ENCODE data around the gene TMEM266. TPM values are rescaled to one million over a fixed set of nuclear protein-coding genes. Genes with fewer than 3 reads are reported as not detected.
A peak's percentile ranks its signal among the peaks of the same experiment; 100 is the strongest.

TMEM266 gene
- total RNA-seq, 1 donor from 2014 or later = not detected

DNA sequence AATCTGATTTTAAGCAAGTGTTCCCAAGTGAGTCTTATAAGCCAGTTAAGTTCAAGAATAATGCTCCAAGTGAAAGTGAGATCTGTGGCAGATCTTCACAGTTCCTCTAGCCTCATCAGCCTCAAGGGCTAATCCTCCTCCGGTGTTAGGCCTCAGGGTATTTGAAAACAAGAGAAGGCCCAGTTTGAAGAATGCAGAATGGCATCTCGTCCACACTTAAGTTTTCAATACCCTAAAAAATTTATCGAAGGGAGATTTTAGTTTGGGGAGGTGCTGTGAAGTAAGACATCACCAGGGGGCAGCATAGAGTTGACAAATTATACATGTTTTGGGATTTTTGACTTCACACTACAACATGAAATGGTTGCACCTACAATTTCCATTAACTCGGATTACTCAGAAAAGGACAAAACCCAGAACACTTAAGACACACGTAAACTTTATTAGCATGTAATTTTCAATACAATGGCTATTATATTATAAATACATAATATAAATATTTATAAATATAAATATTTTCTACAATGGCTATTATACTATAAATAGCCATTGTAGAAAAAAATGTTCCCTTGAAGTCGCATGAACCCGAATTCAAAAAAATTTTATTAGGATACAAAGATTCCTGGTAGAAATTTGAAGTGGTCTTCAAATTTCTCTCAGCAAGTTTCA is 2.3 kb upstream of the TMEM266 start:
- H3K36me3 Mint-ChIP-seq (ENCODE audit: low read depth) = no peaks in the 10 kb centered on the region
- H3K4me3 Mint-ChIP-seq (ENCODE audit: low read depth) = no peak overlapping the region
- DNase-seq (ENCODE audit: low spot score) = no peak
- no peak overlapping the region for H3K27ac Mint-ChIP-seq
- intact Hi-C loops (cut with micrococcal nuclease) = loop anchor here (1.0 to 5.0 kb wide), 2 partner anchors 82 to 285 kb away; no protein-coding TSS in a partner anchor
- H3K4me1 Mint-ChIP-seq (ENCODE audit: low read depth) = peaks cover 22% of the 10 kb centered on the region
- H3K27me3 Mint-ChIP-seq (ENCODE audit: low read depth) = peaks cover 56% of the 10 kb centered on the region
- H3K9me3 Mint-ChIP-seq = no peaks in the 10 kb centered on the region

DNA sequence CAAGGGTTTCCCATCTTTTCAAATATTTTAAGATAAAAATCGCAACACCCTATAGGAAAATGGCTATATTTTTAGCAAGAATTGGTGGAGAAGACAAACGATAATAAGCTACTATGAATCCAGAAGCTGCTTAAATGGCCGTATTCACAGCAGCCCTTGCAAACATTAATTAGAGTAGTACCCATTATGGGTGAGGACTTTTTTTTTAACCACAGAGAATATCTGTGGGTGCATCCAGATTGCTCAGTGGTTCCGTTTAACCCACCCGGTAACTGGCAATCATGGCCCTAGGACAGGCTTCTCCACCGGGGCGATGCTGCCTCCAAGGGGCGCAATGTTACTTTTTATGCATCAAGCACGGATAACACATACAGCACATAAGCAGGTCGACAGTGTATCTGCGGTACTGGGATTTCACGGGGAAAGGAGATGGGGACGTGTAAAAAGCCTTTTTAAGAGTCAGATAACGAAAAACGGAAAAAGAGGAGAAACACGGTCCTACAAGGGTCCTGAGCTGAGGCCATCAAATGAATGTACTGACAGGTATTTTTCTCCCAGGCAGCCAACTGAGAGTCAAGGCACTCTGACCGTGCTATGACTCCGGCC is 968 bp upstream of the TMEM266 start:
- Mint-ChIP-seq H3K9me3 (no peaks in the 10 kb centered on the region), H3K27ac (no peak overlapping the region), H3K36me3 (ENCODE audit: low read depth) (no peaks in the 10 kb centered on the region), H3K4me3 (ENCODE audit: low read depth) (peak overlapping the region; percentile 72), H3K27me3 (ENCODE audit: low read depth) (peaks cover 66% of the 10 kb centered on the region), H3K4me1 (ENCODE audit: low read depth) (peaks cover 23% of the 10 kb centered on the region)
- peak; percentile 15 for DNase-seq (ENCODE audit: low spot score)
- intact Hi-C loops (cut with micrococcal nuclease) = loop anchor here (2.0 to 5.0 kb wide), 2 partner anchors 92 to 283 kb away; no protein-coding TSS in a partner anchor

DNA sequence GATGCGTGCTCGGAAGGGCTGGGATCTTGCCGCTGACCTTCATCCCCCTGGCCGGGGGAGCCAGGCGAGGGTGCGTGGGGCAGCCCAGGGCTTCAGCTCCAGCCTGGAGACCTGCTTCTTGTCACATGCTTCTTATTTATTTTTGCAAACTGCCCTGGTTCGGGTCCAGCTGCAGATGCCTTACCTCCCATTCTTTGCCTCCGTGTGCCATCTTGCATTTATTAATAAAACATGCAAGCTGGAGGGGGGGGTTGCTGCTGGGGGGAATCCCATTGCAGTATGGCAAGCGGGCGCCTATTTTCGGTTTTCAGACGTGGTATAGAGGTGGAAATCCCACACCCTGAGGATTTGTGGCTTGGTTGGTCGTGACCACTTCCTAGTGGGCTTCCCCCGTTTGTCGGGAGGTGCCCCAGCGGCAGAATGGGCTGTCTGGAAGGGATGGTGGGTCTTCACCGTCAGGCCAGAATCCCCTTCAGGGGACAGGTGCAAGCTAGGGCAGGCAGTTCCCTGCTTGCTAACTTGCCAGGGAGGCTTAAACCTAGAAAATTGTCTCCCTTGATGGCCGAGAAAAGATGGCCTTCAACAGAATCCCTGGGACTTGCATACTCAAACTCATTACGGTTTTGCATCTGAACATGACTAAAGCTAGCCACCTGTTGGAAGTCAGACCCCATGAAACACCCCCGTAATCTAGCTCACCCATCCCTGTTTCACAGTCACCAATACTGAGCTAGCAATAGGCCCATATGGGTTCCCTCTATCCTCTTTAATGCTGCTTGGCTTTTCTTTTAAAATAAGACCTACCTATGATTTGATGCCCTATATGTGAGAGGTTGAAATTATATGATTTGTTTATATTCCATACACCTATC is 569 bp downstream of the TMEM266 start:
- intact Hi-C loops (cut with micrococcal nuclease) = no loop called here
- Mint-ChIP-seq H3K4me3 (ENCODE audit: low read depth) (peak overlapping the region; percentile 64), H3K4me1 (ENCODE audit: low read depth) (peaks cover 26% of the 10 kb centered on the region), H3K27me3 (ENCODE audit: low read depth) (peaks cover 72% of the 10 kb centered on the region), H3K36me3 (ENCODE audit: low read depth) (no peaks in the 10 kb centered on the region), H3K9me3 (no peaks in the 10 kb centered on the region), H3K27ac (no peak overlapping the region)
- DNase-seq (ENCODE audit: low spot score) = no peak

DNA sequence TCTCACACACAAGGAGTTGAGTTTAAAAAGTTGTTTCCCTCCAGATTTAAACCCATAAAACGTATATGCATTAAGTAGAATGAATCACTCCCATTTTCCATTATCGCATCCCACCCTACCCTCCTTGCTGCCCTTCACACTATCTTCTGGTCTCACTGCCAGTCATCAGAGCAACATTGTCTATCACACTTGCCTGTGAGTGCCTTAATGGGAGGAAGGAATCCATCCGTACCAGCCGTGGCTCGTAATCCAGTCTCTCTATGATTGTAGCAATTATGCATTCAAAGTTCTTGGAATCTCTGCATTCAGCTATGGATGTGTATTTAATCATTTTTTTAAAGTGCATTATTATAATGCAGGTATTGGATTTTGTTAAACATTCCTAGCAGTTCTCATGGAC is 1.9 kb downstream of the TMEM266 start:
- Mint-ChIP-seq H3K36me3 (ENCODE audit: low read depth) (no peaks in the 10 kb centered on the region), H3K27me3 (ENCODE audit: low read depth) (peaks cover 73% of the 10 kb centered on the region), H3K27ac (no peak overlapping the region), H3K4me3 (ENCODE audit: low read depth) (no peak overlapping the region), H3K4me1 (ENCODE audit: low read depth) (peaks cover 27% of the 10 kb centered on the region), H3K9me3 (no peaks in the 10 kb centered on the region)
- intact Hi-C loops (cut with micrococcal nuclease) = no loop called here
- DNase-seq (ENCODE audit: low spot score) = no peak

DNA sequence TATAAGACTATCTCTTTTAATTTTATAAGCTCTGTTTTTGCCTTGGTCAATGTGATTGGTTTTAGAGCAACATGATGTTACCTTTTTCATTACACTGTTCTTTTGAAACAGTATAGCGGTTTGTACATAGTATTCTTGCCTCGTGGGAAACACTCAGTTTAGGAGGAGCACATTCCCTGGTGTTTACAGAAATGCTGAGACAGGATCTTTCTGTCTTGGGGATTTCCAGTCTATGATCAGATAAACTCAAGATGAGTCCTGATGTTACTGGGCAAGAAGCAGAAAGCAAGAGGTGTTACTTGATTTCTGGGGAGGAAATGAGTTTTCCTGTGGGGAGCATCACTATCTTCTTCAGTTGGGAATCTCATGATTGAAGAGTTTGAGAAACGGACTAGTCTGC is 2.5 kb downstream of the TMEM266 start:
- no peak overlapping the region for H3K4me3 Mint-ChIP-seq (ENCODE audit: low read depth)

DNA sequence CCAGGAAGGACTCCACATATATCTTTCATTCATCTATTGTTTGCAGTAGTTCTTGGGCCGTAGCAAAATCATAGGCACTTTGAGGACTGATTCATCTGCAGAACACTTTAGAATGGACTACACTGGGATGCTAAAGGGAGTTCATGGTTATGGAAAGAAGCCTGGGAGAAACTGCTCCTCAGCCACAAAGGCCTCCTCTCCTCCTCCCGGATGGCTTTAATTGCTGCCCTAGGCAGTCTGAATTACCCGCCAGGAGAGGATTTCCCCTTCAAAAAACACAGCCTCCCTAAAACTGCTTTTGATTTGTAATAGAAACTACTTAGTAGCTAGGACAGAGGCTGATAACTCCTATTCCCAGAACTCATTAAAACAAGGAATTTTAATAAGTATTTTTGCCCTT is 4.6 kb downstream of the TMEM266 start:
- H3K27ac Mint-ChIP-seq = no peak overlapping the region
- no peaks in the 10 kb centered on the region for H3K36me3 Mint-ChIP-seq (ENCODE audit: low read depth)
- peaks cover 56% of the 10 kb centered on the region for H3K27me3 Mint-ChIP-seq (ENCODE audit: low read depth)
- intact Hi-C loops (cut with micrococcal nuclease) = no loop called here
- H3K4me3 Mint-ChIP-seq (ENCODE audit: low read depth) = no peak overlapping the region
- no peaks in the 10 kb centered on the region for H3K9me3 Mint-ChIP-seq
- no peak for DNase-seq (ENCODE audit: low spot score)
- peaks cover 14% of the 10 kb centered on the region for H3K4me1 Mint-ChIP-seq (ENCODE audit: low read depth)

More for the DNA sequence above, 2.5 kb downstream of the TMEM266 start:
- Mint-ChIP-seq H3K27me3 (ENCODE audit: low read depth) (peaks cover 67% of the 10 kb centered on the region), H3K4me1 (ENCODE audit: low read depth) (peaks cover 21% of the 10 kb centered on the region), H3K9me3 (no peaks in the 10 kb centered on the region), H3K36me3 (ENCODE audit: low read depth) (no peaks in the 10 kb centered on the region), H3K27ac (no peak overlapping the region)
- intact Hi-C loops (cut with micrococcal nuclease) = no loop called here
- no peak for DNase-seq (ENCODE audit: low spot score)

DNA sequence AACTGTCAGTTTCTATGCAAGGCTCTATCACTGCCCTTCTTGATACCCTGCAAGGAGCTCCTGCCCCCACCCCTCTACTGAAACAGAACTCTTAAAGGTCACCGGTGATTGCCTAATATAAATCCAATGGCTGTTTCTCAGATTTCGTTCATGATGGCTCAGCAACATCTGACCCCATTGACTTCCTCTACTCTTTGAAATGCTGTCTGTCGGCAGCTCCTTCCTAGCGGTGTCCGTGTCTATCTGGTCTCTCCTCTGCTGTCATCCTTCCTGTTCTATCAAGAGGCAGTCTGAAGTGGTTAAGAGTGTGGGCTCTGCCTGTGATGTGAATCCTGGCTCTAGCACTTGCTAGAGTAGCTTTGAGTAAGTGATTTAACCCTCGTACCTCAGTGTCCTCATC is 5.5 kb downstream of the TMEM266 start:
- Mint-ChIP-seq H3K36me3 (ENCODE audit: low read depth) (no peaks in the 10 kb centered on the region), H3K27me3 (ENCODE audit: low read depth) (peaks cover 59% of the 10 kb centered on the region), H3K4me3 (ENCODE audit: low read depth) (no peak overlapping the region), H3K9me3 (no peaks in the 10 kb centered on the region), H3K4me1 (ENCODE audit: low read depth) (peaks cover 14% of the 10 kb centered on the region), H3K27ac (no peak overlapping the region)
- DNase-seq (ENCODE audit: low spot score) = no peak
- intact Hi-C loops (cut with micrococcal nuclease) = no loop called here

DNA sequence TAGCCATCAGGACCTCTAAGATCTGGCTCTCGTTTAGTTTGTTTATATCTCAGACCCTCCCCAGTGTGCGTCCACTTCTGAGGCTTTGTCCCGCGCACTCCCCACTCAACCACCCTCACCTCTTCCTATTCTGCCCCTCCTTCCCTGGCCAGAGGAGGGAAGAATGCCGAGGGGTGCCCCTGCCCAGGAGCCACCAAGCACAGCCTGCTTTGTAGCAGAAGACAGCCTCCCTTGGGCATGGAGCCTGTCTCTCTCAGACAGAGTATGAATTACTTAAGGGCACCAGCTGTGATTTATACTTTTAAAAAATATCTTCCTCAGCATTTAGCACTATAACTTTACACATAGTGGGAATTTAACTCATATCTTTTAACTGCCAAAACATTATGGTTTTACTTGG is 6.0 kb downstream of the TMEM266 start:
- Mint-ChIP-seq H3K27me3 (ENCODE audit: low read depth) (peaks cover 54% of the 10 kb centered on the region), H3K4me1 (ENCODE audit: low read depth) (peaks cover 13% of the 10 kb centered on the region), H3K27ac (no peak overlapping the region), H3K4me3 (ENCODE audit: low read depth) (no peak overlapping the region), H3K36me3 (ENCODE audit: low read depth) (no peaks in the 10 kb centered on the region), H3K9me3 (no peaks in the 10 kb centered on the region)
- intact Hi-C loops (cut with micrococcal nuclease) = no loop called here
- DNase-seq (ENCODE audit: low spot score) = no peak

DNA sequence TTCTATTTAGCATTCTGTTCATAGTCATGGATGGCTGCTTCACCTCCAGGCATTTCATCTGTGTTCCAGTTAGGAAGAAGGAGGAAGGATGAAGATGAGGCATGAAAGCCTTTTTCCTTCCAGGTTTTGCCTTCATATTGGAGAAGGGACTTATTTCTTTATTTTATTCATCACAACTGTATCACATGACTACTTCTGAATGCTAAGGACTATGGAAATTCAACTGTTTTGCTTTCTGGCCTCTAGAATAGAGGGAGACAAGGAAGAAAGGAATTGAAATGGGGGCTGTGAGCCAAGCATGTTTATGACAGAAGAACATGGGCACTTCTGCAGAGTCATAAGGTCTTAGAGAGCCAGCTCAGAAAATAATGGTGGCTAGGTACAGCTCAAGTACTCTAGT is 10.4 kb downstream of the TMEM266 start:
- Mint-ChIP-seq H3K36me3 (ENCODE audit: low read depth) (no peaks in the 10 kb centered on the region), H3K4me3 (ENCODE audit: low read depth) (no peak overlapping the region), H3K27ac (no peak overlapping the region), H3K9me3 (no peaks in the 10 kb centered on the region), H3K27me3 (ENCODE audit: low read depth) (peaks cover 20% of the 10 kb centered on the region), H3K4me1 (ENCODE audit: low read depth) (peaks cover 2% of the 10 kb centered on the region)
- intact Hi-C loops (cut with micrococcal nuclease) = no loop called here
- DNase-seq (ENCODE audit: low spot score) = no peak

DNA sequence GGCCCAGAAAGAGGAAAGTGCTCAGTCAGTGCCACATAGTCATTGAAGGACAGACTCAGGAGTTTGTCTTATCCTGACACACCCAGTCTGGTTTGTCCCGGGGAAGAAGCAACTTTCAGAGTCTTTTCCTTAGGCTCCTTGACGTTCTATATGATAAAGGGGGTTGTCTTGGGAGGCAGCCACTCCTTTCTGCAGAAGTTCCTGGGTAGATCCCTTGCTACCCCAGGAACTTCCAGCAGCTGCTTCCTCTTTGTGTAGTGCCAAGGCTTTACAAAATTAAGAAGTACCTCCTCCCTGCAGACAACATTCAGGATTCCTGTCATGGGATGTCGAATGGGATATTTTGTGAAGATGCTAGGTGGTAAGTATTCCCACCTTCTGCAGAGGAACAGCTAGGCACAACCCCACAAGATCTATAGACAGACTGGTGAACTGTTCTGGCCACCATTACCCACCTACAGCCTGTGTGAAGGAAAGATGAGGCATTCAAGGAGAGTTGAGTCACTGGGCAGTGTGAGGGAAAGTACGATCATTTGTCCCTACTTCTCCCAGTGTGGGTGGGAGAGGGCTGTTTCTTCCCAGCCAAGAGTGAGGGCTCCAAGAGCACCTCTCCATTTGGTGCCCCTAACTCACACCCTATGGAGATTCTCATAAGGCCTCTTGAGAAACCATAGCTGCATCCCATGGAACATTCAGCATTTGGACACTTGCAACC is 11.3 kb downstream of the TMEM266 start:
- DNase-seq (ENCODE audit: low spot score) = no peak
- intact Hi-C loops (cut with micrococcal nuclease) = no loop called here
- no peaks in the 10 kb centered on the region for H3K36me3 Mint-ChIP-seq (ENCODE audit: low read depth)
- H3K4me1 Mint-ChIP-seq (ENCODE audit: low read depth) = no peaks in the 10 kb centered on the region
- H3K27ac Mint-ChIP-seq = no peak overlapping the region
- H3K4me3 Mint-ChIP-seq (ENCODE audit: low read depth) = no peak overlapping the region
- H3K9me3 Mint-ChIP-seq = no peaks in the 10 kb centered on the region
- peaks cover 12% of the 10 kb centered on the region for H3K27me3 Mint-ChIP-seq (ENCODE audit: low read depth)

DNA sequence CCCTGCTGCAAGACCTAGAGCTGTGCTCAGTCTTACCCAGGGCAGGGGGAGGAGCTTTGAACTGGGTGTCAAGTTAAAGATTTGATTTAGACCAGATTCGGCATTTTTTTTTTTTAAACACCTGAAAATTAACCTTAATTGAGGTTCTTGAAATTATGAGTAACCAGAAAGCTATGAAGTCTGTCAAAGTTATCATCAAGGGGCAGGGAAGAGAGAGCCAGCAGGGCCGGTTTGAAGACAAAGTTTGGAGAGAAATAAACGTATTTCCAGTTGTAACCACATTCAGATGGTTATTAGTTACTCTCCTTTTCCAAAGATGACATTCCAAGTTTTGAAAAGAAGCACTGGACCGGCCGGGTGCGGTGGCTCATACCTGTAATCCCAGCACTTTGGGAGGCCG is 12.0 kb downstream of the TMEM266 start:
- no peaks in the 10 kb centered on the region for H3K9me3 Mint-ChIP-seq
- H3K27ac Mint-ChIP-seq = no peak overlapping the region
- intact Hi-C loops (cut with micrococcal nuclease) = no loop called here
- H3K4me1 Mint-ChIP-seq (ENCODE audit: low read depth) = no peaks in the 10 kb centered on the region
- H3K27me3 Mint-ChIP-seq (ENCODE audit: low read depth) = peaks cover 12% of the 10 kb centered on the region
- DNase-seq (ENCODE audit: low spot score) = no peak
- no peaks in the 10 kb centered on the region for H3K36me3 Mint-ChIP-seq (ENCODE audit: low read depth)
- H3K4me3 Mint-ChIP-seq (ENCODE audit: low read depth) = no peak overlapping the region

DNA sequence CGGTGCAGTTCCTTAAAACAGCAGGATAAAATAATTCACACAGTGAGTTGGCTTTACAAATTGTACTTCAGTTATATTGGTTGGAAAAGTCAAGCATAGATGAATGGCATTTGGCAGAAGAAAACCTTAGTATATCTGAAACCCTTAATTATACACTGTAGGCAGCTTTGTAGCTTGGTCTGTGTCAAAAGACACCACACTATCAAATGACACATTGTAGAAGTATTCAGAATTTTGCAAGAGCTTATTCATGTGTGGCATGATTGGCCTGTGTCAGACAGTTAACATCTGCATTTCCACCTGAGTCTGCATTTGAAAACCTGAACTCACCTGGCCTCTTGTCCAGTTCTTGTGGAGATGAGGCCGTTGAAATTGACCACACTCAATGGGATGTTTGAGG is 13.8 kb downstream of the TMEM266 start:
- Mint-ChIP-seq H3K36me3 (ENCODE audit: low read depth) (no peaks in the 10 kb centered on the region), H3K27me3 (ENCODE audit: low read depth) (peaks cover 12% of the 10 kb centered on the region), H3K4me1 (ENCODE audit: low read depth) (no peaks in the 10 kb centered on the region), H3K4me3 (ENCODE audit: low read depth) (no peak overlapping the region), H3K9me3 (no peaks in the 10 kb centered on the region), H3K27ac (no peak overlapping the region)
- no peak for DNase-seq (ENCODE audit: low spot score)
- intact Hi-C loops (cut with micrococcal nuclease) = no loop called here
